ENCODE results near the gene LSP1. TPM values are rescaled to one million over a fixed set of nuclear protein-coding genes. Genes with fewer than 3 reads are reported as not detected.

The LSP1 gene
- total and polyA plus RNA-seq, 2 of the 8 experiments (the other 6 are each of a cell fraction or from before 2014, with no cell fraction given): 0.03 TPM; not detected in 1

GRCh38 chr11:1936781-1937615, 84.1 kb downstream of the LSP1 start:
- H2BK5ac ChIP-seq (ENCODE audit: low read depth, low read length): no peak overlapping the region
- H2BK12ac ChIP-seq (ENCODE audit: low read depth, low read length): peak overlapping the region; percentile 50; the same call in 1 of the 2 replicates
- H3K9me3 ChIP-seq (ENCODE audit: insufficient read depth in 2 of 2, low read depth in 1 of 2, low read length in 1 of 2): no peaks in the 10 kb centered on the region
- no peaks in the 10 kb centered on the region for H3K36me3 ChIP-seq (ENCODE audit: control insufficient read depth in 2 of 4, insufficient read depth in 4 of 4, low read length in 3 of 4)
- no peak overlapping the region for H3K23ac ChIP-seq (ENCODE audit: insufficient read length)
- H3K4me1 ChIP-seq (replicated peaks in 1 of 4; ENCODE audit: control insufficient read depth in 3 of 4, insufficient read depth in 4 of 4, low read length in 3 of 4): peaks cover 0 to 3% (median 0%) of the 10 kb centered on the region in 4 experiments; a peak in 1 of 7 replicates
- ChIA-PET CTCF (ENCODE audit: partially characterized antibody) (interaction anchor here (1.6 to 3.1 kb wide), 8 partner anchors 15 to 214 kb away, joined by 3 to 16 read pairs (median 5); partner anchors contain the start of gene TNNT3), POLR2A (ENCODE audit: partially characterized antibody) (no interaction called here)
- H2BK120ac ChIP-seq (replicated peaks; ENCODE audit: low read depth, low read length): no peak overlapping the region
- no peaks in the 10 kb centered on the region for H3K79me1 ChIP-seq (ENCODE audit: low read depth, low read length)
- no peak overlapping the region; the same call in none of the 2 replicates for H4K8ac ChIP-seq (ENCODE audit: extremely low read depth, insufficient read depth, low read length)
- WGBS, 2 experiments (ENCODE audit: extremely low coverage in 1 of 2, insufficient coverage in 1 of 2, insufficient read length in 1 of 2, insufficient replicate concordance in 2 of 2, low coverage in 1 of 2, low lambda C conversion rate in 2 of 2, missing lambda C conversion rate in 1 of 2): 83% methylated on average over 30 of the region's 34 CpGs; no CpG with 5 or more reads in 1 of the 2 experiments
- no peaks in the 10 kb centered on the region for H3K27me3 ChIP-seq (replicated peaks in 1 of 4; ENCODE audit: control insufficient read depth in 3 of 4, extremely low read depth in 1 of 4, insufficient read depth in 3 of 4, low read length in 3 of 4)
- H3K4ac ChIP-seq (replicated peaks; ENCODE audit: insufficient read length, low read depth, low read length): no peak overlapping the region
- H3K4me3 ChIP-seq (ENCODE audit: extremely low read depth in 1 of 4, insufficient read depth in 2 of 4, low read depth in 3 of 4, low read length in 4 of 4): no peak overlapping the region
- H2BK15ac ChIP-seq (ENCODE audit: low read length): 0 out of 2 replicates have a peak overlapping the region, but pooled peaks have one; percentile 61
- H3K79me2 ChIP-seq (ENCODE audit: control insufficient read depth in 1 of 2, insufficient read depth in 2 of 2, low read length in 2 of 2): no peaks in the 10 kb centered on the region
- FAIRE-seq (no peak), DNase-seq (ENCODE audit: low read depth in 1 of 2, low spot score in 2 of 2) (peak in 1 of 2 experiments; percentile 49)
- H3K27ac ChIP-seq (ENCODE audit: low read depth, low read length): no peak overlapping the region
- no peak overlapping the region for H2AFZ ChIP-seq (ENCODE audit: low read length)
- no peak overlapping the region for H3K18ac ChIP-seq (ENCODE audit: extremely low read depth, low read length)
- no peak overlapping the region for H3K4me2 ChIP-seq (ENCODE audit: insufficient read depth in 1 of 2, low read depth in 2 of 2, low read length in 2 of 2)
- H3K14ac ChIP-seq (ENCODE audit: insufficient read length): no peak overlapping the region
- no peak overlapping the region for H2AK5ac ChIP-seq (ENCODE audit: low read depth, low read length)
- no peak overlapping the region for H3K9ac ChIP-seq (replicated peaks in 1 of 4; ENCODE audit: extremely low read depth in 1 of 4, low read depth in 3 of 4, low read length in 3 of 4)
- no peaks in the 10 kb centered on the region for H4K20me1 ChIP-seq (replicated peaks in 1 of 2; ENCODE audit: control insufficient read depth in 1 of 2, insufficient read depth in 2 of 2, low read length in 2 of 2)
- H2BK20ac ChIP-seq (ENCODE audit: low read length): no peak overlapping the region
- H3K23me2 ChIP-seq (ENCODE audit: low read depth, low read length): peaks cover 6% of the 10 kb centered on the region; the same call in 1 of the 2 replicates
- no peak overlapping the region for H4K91ac ChIP-seq (replicated peaks; ENCODE audit: insufficient read length, low read length)
- no peak overlapping the region for H3K56ac ChIP-seq (replicated peaks; ENCODE audit: insufficient read length, low read depth, low read length)
- no peak overlapping the region for H4K5ac ChIP-seq (ENCODE audit: insufficient read length, low read depth, low read length)
- TF ChIP-seq RBBP5 (IDR thresholded peaks at IDR 0.05; ENCODE audit: borderline replicate concordance, low read depth, low read length) (no peak), BACH1 (IDR thresholded peaks at IDR 0.05; ENCODE audit: low read length) (no peak), CTBP2 (IDR thresholded peaks at IDR 0.05; ENCODE audit: borderline replicate concordance, insufficient read depth, insufficient read length, low read length) (no peak), MAX (IDR thresholded peaks at IDR 0.05) (no peak), E2F6 (IDR thresholded peaks at IDR 0.05) (no peak), JUN (IDR thresholded peaks at IDR 0.05; ENCODE audit: low read depth, low read length) (no peak), CHD2 (IDR thresholded peaks at IDR 0.05; ENCODE audit: low read length) (no peak), EGR1 (IDR thresholded peaks at IDR 0.05; ENCODE audit: borderline replicate concordance, low read depth, low read length) (no peak), HDAC2 (IDR thresholded peaks at IDR 0.05; ENCODE audit: borderline replicate concordance in 1 of 2, low read depth in 2 of 2, low read length in 2 of 2) (no peak), BRCA1 (IDR thresholded peaks at IDR 0.05; ENCODE audit: low read depth, low read length) (no peak)

All from H1 (cell line).